Transverse colon (tissue), 3 donors: Measurements from ENCODE around the gene EFNA4.

Experiments used
- POLR2A ChIP-seq: fragments of 450-650 bp; IDR thresholded peaks from one replicate; pipeline ENCODE4 v1.6.1; 2016; ENCODE audit warnings: antibody characterized with exemption, mild to moderate bottlenecking, moderate library complexity
- TF ChIP-seq, protein P1 (sequence below), 5 experiments: fragments of 200-600 bp in 3 of 5; fragments of 450-650 bp in 2 of 5; sonication (generic) in 3 of 5; IDR thresholded peaks; 1 replicate in 2 of 5; 2 replicates in 3 of 5; pipeline ENCODE4 v1.5.1; 2016 to 2017; ENCODE audit warnings: antibody characterized with exemption in 5 of 5, inconsistent platforms in 3 of 5, mild to moderate bottlenecking in 2 of 5, moderate library complexity in 1 of 5

GRCh38 chr1:155057788-155058211 is 5.7 kb upstream of the EFNA4 start:
- TF ChIP-seq, protein P1, sequence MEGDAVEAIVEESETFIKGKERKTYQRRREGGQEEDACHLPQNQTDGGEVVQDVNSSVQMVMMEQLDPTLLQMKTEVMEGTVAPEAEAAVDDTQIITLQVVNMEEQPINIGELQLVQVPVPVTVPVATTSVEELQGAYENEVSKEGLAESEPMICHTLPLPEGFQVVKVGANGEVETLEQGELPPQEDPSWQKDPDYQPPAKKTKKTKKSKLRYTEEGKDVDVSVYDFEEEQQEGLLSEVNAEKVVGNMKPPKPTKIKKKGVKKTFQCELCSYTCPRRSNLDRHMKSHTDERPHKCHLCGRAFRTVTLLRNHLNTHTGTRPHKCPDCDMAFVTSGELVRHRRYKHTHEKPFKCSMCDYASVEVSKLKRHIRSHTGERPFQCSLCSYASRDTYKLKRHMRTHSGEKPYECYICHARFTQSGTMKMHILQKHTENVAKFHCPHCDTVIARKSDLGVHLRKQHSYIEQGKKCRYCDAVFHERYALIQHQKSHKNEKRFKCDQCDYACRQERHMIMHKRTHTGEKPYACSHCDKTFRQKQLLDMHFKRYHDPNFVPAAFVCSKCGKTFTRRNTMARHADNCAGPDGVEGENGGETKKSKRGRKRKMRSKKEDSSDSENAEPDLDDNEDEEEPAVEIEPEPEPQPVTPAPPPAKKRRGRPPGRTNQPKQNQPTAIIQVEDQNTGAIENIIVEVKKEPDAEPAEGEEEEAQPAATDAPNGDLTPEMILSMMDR (IDR thresholded peaks at IDR 0.05), result no peak
- TF ChIP-seq POLR2A, result no peak
